ENCODE measurements around the gene DNAJB6.

Gene DNAJB6

GRCh38 chr7:157292770-157293412 lies 43.9 kb upstream of the DNAJB6 start:
- Histone ChIP-seq H3K9ac (ENCODE audit: low read depth, low read length) (no peak overlapping the region), H3K79me2 (ENCODE audit: insufficient read depth, low read length) (no peaks in the 10 kb centered on the region), H3K4me1 (ENCODE audit: insufficient read depth, low read length) (no peaks in the 10 kb centered on the region), H3K4me3 (ENCODE audit: low read depth in 1 of 2, low read length in 2 of 2) (no peak overlapping the region), H2AFZ (ENCODE audit: low read depth, low read length) (no peak overlapping the region), H3K27ac (ENCODE audit: low read length) (no peak overlapping the region), H3K27me3 (ENCODE audit: insufficient read depth, low read length, poor library complexity) (no peaks in the 10 kb centered on the region), H3K36me3 (ENCODE audit: insufficient read depth, low read length) (no peaks in the 10 kb centered on the region), H3K4me2 (ENCODE audit: insufficient read depth, low read length) (no peak overlapping the region), H4K20me1 (ENCODE audit: insufficient read depth, low read length) (no peaks in the 10 kb centered on the region), H3K9me3 (ENCODE audit: insufficient read depth, low read length, severe bottlenecking) (no peaks in the 10 kb centered on the region)
- ATAC-seq (ENCODE audit: insufficient read depth, low read depth): no peak
- no peak for DNase-seq
- TF ChIP-seq EZH2 (IDR thresholded peaks at IDR 0.05; ENCODE audit: borderline replicate concordance, low read depth, low read length, severe bottlenecking) (no peak), CTCF (IDR thresholded peaks at IDR 0.05; ENCODE audit: borderline replicate concordance, extremely low read depth, low read length, poor library complexity, severe bottlenecking) (no peak)

- Histone ChIP-seq H2AFZ (ENCODE audit: low read depth, low read length) (no peak overlapping the region), H3K4me3 (ENCODE audit: low read depth in 1 of 2, low read length in 2 of 2) (no peak overlapping the region)
- ATAC-seq (ENCODE audit: insufficient read depth, low read depth): no peak
These were observed 43.4 kb upstream of the DNAJB6 start for GRCh38 chr7:157293413-157293788.

GRCh38 chr7:157294773-157295172 lies 42.0 kb upstream of the DNAJB6 start:
- no peaks in the 10 kb centered on the region for H3K36me3 ChIP-seq (ENCODE audit: insufficient read depth, low read length)
- DNase-seq (no peak), ATAC-seq (ENCODE audit: insufficient read depth, low read depth) (no peak)
- peaks cover 7% of the 10 kb centered on the region for H3K79me2 ChIP-seq (ENCODE audit: insufficient read depth, low read length)
- H3K4me1 ChIP-seq (ENCODE audit: insufficient read depth, low read length): peaks cover 13% of the 10 kb centered on the region
- no peak overlapping the region for H3K9ac ChIP-seq (ENCODE audit: low read depth, low read length)
- no peak for TF ChIP-seq CTCF (IDR thresholded peaks at IDR 0.05; ENCODE audit: borderline replicate concordance, extremely low read depth, low read length, poor library complexity, severe bottlenecking)
- TF ChIP-seq EZH2 (IDR thresholded peaks at IDR 0.05; ENCODE audit: borderline replicate concordance, low read depth, low read length, severe bottlenecking): no peak
- H3K27me3 ChIP-seq (ENCODE audit: insufficient read depth, low read length, poor library complexity): no peaks in the 10 kb centered on the region
- H2AFZ ChIP-seq (ENCODE audit: low read depth, low read length): no peak overlapping the region
- H3K27ac ChIP-seq (ENCODE audit: low read length): no peak overlapping the region
- no peaks in the 10 kb centered on the region for H4K20me1 ChIP-seq (ENCODE audit: insufficient read depth, low read length)
- H3K4me3 ChIP-seq (ENCODE audit: low read depth in 1 of 2, low read length in 2 of 2): no peak overlapping the region
- no peak overlapping the region for H3K4me2 ChIP-seq (ENCODE audit: insufficient read depth, low read length)
- H3K9me3 ChIP-seq (ENCODE audit: insufficient read depth, low read length, severe bottlenecking): no peaks in the 10 kb centered on the region

More at GRCh38 chr7:157293413-157293788, 43.4 kb upstream of the DNAJB6 start:
- no peak for DNase-seq
- H3K4me1 ChIP-seq (ENCODE audit: insufficient read depth, low read length): no peaks in the 10 kb centered on the region
- no peak overlapping the region for H3K27ac ChIP-seq (ENCODE audit: low read length)
- no peaks in the 10 kb centered on the region for H3K36me3 ChIP-seq (ENCODE audit: insufficient read depth, low read length)
- no peaks in the 10 kb centered on the region for H4K20me1 ChIP-seq (ENCODE audit: insufficient read depth, low read length)
- TF ChIP-seq EZH2 (IDR thresholded peaks at IDR 0.05; ENCODE audit: borderline replicate concordance, low read depth, low read length, severe bottlenecking): no peak
- TF ChIP-seq CTCF (IDR thresholded peaks at IDR 0.05; ENCODE audit: borderline replicate concordance, extremely low read depth, low read length, poor library complexity, severe bottlenecking): no peak
- no peak overlapping the region for H3K4me2 ChIP-seq (ENCODE audit: insufficient read depth, low read length)
- no peak overlapping the region for H3K9ac ChIP-seq (ENCODE audit: low read depth, low read length)
- no peaks in the 10 kb centered on the region for H3K27me3 ChIP-seq (ENCODE audit: insufficient read depth, low read length, poor library complexity)
- H3K9me3 ChIP-seq (ENCODE audit: insufficient read depth, low read length, severe bottlenecking): no peaks in the 10 kb centered on the region
- no peaks in the 10 kb centered on the region for H3K79me2 ChIP-seq (ENCODE audit: insufficient read depth, low read length)
